ENCODE data around the gene PRRX1.

PRRX1 gene

DNA sequence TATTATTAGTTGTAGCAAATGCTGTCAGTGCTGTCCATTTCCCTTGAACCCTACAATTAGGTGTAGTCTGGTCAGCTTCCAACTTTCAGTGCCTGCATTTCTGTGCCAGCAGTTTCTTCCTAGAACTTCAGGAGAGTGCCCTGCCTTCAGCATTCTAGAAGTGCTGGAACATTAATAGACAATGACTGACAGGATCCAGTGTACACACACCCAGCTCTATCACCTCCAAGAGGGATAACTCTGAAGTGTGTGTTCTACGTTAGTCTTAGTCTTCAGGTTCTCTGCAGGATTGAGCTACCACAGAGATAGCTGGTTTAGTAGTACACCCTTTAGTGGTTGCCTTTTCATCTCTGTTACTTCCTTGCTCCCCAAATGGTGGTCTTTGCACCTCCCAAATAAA, 61.4 kb downstream of the PRRX1 start:
- no peak for DNase-seq

DNA sequence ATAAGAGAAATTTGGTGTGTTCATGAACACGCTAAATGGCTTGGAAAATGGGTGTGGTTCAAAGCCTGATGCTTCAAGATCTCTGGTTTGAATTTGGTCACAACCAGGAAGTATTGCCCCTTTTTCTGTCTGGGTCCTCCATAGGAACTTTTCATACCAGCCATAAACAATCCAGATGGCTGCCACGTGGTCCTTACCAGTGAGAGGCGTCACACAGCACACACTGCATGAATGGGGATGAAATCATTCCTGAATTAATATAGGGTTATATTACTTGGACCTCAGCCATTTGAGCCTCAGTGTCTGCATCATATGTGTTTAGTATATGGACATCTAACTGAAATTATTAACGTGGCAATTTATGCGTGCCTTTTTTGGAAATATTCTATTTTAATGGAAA, 64.0 kb downstream of the PRRX1 start:
- DNase-seq, result no peak

DNA sequence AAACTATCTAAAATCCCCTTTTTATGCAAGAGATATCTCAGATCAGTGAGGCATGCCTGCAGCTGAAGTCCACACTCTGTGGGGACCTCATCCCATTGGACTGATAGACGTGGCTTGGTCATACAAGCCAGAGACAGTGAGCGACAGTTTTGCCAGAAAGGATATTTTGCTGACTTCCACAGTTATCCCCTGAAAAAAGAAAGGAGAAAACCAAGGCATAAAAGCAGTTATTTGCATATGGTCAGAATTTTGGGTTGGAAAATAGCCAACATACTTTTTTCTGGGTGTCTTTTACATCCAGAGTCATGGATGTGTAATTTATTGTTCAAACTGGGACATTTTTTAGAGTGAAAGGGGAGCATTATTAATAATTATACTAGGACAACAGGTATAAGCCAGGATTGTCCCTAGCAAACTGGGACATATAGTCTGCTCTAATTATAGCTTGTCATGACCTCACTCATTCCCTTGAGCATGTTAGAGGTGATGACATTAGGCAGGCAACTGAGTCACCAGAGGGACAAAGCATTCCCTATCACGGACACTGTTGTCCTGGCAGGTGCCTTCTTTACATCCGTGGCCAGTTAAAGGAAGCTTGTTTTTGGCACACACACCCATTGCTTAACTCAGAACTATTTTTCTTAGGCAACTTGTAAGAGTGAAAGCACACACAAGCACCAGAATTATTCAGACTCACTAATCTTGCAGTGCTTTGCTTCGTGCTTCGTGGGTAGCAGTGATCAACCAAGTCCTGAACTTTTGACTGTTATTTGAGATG, 65.5 kb downstream of the PRRX1 start:
- no peak for DNase-seq

DNA sequence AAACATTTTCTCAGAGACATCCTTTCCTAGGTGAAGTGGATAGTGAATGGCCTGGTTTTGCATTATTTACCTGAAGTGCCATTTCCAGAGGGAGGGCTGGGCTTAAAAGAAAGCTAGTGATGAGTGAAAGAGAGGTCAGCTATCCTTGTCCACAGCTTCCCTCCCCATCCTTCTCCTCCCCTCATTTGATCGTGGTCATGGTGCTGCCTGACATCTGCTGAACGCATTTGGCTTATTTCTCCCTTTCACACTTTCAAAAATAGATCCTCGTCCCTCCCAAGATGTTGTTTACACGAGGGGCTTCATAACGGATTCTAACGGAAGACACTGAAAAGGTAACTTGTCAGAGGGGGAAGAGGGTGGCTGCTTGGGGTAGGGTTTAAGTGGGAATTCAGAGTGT, 66.1 kb downstream of the PRRX1 start:
- DNase-seq, result no peak

DNA sequence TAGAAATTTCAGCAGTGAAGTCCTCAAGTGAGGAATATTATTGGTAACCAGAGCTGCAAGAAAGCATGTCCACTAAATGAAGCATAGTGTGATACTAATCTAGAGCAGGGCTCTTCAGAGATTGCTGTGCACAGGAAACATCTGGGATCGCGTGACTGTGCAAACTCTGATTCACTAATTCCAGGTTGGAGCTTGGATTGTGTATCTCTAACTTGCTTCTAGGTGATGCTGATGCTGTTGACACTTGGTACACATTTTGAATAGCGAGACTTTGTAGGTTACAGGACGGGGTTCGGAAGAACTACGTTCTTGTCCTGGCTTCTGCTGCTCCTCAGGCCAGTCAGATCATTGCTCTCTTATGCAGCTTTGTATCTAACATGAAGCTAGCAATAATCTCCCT, 66.5 kb downstream of the PRRX1 start:
- no peak for DNase-seq

DNA sequence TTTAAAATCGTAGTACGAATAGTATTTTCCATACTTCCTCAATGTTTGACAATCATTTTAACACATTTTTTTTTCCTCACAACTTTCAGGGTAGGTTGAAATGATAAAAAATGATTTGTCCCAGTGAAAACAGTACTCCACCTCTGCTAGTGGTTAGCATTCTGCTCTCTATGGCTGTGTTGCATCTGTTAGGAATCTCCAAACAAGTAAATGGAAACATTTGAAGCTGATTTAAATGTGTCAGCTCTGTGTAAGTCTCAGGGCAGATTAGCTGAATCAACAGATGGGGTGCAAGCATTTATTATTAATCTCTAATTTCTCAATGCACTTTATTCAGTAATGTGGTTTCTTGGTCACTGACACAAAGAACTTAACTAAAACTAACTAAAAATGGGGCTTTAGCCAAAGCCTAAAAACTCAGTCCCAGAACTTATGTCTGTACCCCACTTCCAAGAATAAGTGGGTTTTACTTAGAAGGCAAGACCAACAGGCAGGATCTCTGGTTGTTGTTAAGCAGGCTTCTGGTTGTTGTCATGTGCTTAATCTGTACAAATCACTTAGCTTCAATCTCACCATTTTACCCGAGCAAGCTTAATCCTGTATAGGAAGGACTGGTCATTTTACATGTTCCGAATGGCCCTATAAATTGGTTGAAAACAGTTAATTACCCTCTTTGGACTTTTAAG, 67.8 kb downstream of the PRRX1 start:
- DNase-seq, result no peak

DNA sequence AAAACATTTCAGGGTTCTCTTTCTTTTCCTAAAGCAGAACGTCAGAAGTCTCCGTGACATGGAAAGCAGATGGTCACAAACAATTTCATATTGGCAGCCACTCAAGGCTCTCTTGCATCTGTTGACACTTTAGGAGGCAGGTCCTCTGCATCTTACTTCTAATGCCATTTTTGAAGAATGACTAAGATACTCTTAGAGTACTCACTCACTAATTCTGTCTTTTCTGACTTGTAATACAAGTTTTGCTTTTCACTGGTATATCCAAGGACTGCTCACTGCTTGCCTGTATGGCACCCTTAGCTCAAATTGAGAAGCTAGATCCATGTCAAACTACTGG, 68.3 kb downstream of the PRRX1 start:
- no peak for DNase-seq

DNA sequence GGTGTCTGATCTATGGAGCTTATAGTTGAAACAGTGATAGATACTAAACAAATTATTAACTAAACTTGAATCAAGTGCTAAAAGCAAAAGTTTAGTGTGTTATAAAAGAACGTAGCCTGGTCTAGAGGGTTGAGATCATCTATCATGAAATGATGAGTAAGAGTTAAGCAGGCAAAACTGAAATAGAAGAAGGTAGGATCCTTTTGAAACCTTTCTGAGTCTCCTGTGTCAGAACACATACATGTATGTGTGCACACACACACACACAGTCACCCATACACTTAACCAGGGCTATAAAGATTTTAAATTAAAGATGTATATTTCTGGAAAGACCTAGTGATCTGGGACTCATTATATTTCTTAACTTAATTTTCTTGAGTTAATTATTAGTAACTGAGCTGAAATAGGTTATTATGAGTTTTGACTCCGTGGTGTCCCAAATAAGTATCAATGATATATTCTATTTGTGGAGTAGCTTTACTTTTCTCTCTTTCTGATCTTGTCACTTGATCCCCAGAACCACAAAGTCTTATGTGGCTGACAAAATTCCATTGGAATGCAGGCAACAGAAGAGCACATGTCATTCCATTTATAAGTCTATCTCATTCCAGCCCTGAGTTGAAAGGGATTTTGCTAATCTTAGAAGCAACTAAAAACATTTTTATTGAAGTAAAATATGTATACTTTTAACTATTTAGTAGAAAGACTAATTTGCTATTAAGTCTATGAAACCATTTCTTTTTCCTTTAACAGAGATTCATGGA, 70.7 kb downstream of the PRRX1 start:
- DNase-seq, result no peak

DNA sequence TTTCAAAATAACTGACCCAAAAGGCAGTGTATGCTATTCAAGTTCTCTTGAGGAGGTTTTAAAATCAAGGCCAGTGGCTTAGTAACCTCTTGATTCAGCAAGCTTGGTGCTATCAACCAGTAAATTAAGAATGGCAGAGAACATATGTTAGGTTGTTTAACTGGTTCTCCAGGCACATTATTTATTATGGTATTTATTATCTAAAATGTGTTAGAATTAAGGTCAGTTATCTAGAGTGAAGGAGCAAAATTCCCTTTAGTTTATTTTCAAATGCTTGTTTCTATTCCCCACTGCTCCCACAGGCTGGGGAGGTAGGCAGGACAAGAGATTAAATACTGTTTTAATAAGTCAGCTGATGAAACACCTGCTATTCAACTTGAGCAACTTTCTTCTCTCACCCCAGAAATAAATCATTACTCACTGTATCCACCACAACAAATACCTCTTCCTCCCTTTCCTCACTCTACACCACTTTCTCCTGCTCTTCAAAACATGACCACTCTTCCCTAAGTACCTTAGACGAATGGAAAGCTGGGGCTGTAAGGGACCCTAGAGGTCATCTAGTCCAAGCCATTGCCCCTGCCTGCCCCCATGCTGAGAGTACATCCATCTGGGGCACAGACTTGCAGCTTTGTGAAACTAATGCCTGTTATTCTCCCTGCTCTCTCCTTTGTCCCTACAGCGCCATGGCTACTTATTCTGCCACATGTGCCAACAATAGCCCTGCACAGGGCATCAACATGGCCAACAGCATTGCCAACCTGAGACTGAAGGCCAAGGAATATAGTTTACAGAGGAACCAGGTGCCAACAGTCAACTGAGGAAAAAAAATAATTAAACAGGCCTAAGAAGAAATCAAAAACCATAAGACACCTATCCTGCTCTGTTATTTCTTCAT, 71.7 kb downstream of the PRRX1 start:
- no peak for DNase-seq

DNA sequence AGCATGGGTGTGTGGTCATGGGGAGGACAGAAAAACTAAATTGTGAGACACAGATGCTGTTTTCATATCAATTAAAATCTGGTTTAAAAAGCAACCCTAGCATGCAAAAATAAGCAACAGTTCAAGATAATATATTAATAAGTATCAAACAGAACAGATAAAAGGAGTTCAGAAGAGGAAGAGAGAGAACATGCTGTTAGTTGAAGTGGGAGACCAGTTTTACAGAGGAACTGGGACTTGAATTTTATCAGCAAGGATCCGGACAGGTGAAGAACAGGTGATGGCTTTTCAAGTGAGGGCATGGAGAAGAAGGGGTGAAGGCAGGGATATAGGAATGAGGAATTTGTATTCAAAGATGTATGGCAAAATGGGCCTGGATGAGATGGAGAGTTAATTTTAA, 75.9 kb downstream of the PRRX1 start:
- DNase-seq, result no peak

DNA sequence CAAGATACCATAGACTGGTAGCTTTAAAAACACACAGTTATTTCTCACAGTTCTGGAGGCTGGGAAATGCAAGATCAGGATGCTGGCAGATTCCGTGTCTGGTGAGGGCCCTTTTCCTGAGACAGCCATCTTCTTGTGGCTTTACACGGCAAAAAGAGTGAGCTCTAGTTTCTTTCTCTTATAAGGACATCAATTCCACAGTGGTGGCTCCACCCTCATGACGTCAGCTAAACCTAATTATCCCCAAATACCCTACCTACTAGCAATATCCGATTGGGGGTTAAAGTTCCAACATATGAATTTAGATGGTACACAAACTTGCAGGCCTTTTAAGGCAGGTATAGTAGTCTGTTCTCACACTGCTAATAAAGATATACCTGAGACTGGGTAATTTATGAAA, 77.7 kb downstream of the PRRX1 start:
- DNase-seq, result no peak

DNA sequence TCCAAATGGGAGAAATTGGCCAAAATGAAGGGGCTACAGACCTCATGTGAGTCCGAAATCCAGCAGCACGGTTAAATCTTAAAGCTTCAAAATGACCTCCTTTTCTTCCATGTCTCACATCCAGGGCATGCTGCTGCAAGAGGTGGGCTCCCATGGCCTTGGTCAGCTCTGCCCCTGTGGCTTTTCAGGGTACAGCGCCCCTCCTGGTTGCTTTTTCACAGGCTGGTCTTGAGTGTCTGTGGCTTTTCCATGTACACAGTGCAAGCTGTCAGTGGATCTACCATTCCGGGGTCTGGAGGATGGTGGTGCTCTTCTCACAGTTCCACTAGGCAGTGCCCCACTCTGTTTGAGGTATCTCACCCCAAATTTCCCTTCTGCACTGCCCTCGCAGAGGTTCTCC, 78.7 kb downstream of the PRRX1 start:
- no peak for DNase-seq

DNA sequence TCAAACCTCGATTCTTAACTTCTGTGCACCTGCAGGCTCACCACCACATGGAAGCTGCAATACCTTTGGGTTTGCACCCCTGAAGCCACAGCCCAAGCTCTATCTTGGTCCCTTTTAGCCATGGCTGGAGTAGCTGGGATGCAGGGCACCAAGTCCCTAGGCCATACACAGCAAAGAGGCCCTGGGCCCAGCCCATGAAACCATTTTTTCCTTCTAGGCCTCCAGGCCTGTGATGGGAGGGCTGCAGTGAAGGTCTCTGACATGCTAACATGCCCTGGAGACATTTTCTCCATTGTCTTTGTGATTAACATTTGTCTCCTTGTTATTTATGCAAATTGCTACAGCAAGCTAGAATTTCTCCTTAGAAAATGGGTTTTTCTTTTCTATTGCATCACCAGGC, 79.2 kb downstream of the PRRX1 start:
- DNase-seq, result no peak

DNA sequence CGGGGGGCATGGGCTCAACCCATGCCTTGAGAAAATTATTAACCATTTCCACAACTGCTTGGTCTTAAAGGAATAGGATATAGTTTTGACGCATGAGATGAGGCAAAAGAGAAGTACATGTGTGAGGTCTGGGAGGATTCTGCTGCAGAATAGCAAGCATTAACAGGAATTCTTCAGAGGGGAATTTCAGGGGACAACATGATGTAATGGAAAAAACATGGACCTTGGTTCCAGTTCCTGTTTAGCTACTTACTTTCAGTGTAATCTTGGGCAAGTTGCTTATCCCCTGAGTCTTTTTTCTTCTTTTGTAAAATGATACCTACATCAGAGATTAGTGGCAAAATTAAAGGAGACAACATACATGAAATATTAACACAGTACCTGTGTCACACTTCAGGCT, 85.6 kb downstream of the PRRX1 start:
- DNase-seq, result no peak

DNA sequence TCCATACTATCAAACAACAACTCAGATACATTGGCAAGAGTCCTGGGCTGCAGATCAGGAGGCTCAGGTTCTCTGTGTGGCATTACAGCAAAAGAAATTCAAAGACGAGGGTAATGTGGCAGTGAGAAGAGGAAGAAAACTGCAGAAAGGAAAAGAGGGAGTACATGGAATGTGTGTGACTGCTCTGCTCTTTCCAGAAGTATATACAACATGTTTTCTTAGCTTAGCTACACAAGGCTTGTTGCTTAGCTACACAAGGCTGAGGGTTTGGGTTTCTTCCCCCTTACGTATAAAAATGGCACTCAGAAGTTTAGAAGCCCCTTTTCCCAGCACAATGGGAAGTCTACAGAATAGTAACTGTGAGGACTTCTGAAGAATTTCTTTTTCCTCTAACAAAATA, 86.0 kb downstream of the PRRX1 start:
- DNase-seq, result no peak

DNA sequence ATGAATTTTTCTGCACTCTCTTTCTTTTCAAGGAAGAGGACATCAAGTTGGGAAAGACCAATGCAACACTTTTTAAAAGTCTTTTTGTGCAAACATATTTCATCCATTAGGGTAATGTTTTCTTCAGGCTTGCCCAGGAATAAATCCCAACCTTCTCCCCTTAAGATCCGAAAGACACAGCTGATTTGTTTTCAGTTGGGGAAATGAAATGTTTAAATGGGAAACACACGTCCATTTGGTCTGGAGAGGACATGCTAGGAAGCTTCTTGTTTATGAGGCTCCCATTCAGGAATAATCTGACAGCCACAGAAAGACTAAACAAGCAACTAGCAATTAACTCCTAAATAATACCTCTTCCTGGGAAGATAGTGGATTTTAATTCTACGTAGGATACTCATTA, 91.9 kb downstream of the PRRX1 start:
- DNase-seq, result no peak

DNA sequence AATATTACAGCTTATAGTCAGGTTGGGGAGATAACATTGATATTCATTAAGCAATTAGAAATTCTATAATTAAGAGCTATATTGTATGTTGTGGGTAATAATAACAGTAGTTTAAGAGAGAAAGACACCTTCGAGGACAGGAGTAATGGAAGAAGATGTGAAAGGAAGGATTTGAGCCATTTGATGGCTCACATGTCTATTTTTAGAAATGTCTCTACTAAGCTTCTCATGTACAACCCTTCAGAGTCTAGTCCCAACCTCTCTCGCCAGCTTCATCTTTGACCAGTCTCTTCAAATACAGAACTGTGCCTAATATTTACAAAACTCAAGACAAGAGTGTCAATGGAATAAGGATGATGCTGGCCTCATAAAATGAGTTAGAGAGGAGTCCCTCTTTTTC, 95.1 kb downstream of the PRRX1 start:
- no peak for DNase-seq

DNA sequence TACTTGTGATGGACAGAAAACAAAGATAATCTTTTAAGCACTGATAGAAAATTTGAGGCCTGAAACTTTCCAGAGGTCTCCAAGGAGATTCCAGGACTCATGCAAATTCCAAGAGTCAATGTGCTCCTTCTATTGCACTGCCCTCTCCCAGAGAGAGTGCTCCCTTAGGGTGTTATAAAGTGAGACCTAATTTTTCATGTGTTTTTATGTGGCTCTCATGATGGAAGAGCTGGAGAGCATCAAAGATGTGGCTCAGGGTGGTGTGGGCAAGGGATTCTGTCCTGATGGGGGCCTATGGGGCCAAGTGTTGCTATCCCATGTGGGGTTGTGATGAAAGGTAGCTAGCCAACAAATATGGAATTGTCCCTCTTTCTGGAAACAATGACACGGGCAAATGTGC, 101.3 kb downstream of the PRRX1 start:
- DNase-seq, result no peak

DNA sequence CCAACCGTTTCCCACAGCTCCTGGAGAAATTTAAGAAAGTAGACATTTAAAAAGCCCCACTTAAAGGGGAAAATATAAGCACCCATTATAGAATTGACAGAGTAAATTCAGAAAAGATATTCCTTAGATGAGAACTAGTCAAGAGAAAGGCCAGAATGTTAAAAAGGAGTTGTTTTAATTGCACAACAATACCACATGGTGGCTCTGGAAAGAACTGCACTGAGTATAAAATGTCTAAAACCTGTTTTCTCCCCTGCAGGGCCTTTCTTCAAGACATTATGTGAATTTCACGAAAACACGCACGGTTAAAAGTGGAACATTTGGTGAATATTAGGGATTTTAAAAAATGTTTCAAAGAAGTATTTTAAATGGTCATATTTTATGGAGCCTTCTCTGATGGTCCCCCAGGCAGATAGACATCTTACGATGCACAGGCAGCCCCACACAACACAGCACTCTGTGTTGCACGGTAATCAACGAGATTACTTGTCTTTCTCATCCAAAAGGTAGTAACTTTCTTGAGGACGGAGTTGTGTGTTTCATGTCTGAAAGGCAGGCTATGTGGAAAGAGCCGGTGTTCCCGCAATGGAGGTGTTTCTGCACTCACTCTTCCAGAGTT, 101.9 kb downstream of the PRRX1 start:
- DNase-seq, result peak in 1 of 2 experiments; percentile 0

DNA sequence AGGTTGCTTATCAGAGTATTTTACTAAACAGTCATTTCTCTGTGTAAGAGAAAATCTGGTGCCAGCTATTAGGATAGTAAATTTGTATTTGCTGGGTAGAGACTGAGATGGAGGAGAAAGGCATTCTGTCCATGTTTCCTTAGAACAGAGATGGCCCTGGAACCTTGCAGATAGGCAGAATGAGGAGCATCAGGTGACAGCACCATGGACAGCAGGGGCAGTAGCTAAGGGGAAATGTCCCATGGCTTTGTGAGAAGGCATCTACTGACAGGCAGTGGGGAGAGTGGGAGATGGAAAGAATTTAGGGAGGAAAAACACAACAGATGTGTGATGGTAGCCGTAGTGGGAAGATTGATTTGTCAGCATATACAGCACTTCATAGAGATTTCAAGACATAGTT, 105.0 kb downstream of the PRRX1 start:
- DNase-seq, result no peak

DNA sequence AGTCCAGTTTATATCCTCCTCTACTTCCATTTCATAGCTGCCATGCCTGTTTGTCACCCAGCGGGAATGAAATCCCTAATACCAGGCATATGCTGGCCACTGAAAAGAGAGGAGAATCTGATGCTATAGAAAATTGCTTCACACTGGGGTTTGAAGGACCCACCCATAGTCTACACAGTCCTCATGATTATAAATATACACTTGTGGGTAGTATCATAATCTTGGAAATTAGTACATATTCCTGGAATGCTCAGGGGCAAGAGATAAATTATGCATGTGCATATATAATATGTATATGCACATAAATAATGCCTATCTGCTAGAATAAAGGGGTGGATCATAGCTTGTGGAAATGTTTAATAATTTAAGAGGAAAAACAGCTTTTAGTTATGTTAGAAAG, 105.8 kb downstream of the PRRX1 start:
- DNase-seq, result no peak

DNA sequence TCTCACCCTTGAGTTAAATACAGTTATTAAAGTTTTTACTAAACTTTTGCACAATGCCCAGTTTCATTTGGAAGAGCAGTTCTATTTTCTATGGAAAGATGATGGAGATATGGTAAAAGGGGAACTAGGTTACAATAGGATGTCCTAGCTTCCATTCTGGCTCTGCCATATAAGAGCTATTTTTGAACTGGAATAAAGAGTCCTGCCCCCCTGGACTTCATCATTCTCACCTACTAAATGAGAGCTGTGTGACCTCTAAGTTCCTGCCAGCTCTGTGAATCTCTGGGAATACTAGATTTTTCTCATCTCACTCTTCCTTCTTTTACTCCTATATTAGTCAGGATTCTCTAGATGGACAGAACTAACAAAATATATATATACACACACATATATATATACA, 106.3 kb downstream of the PRRX1 start:
- DNase-seq, result no peak

DNA sequence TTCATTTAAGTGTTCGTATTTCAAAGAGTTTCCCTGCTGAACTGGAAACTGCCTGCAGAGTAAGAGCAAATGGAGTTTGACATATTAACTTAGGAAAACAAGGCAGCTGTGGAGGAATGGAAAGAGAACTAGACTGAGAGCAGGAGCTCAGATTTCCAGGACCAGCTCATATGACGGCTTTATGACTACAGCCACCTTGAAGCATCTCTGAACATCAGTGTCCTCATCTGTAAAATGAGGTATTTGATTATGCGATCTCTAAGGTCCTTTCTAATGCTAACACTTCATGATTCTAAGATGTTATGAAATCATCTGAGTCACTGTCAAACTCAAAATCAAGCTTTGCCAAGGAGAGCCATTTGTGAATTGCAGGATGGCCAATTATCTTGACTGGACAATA, 112.3 kb downstream of the PRRX1 start:
- no peak for DNase-seq
